NCI-H2171 (cell line): ENCODE measurements around the gene ATRIP.
A peak's percentile ranks its signal among the peaks of the same experiment; 100 is the strongest.
"Not testable (repeated sequence)": the region's sequence is repeated elsewhere in the genome, so short reads cannot be mapped to it uniquely, and the experiment has no call there.

ENCODE experiments used
- DNase-seq: peaks from one replicate; lab custom pipeline; 2025; lab: John Stamatoyannopoulos, UW

The ATRIP gene

DNA sequence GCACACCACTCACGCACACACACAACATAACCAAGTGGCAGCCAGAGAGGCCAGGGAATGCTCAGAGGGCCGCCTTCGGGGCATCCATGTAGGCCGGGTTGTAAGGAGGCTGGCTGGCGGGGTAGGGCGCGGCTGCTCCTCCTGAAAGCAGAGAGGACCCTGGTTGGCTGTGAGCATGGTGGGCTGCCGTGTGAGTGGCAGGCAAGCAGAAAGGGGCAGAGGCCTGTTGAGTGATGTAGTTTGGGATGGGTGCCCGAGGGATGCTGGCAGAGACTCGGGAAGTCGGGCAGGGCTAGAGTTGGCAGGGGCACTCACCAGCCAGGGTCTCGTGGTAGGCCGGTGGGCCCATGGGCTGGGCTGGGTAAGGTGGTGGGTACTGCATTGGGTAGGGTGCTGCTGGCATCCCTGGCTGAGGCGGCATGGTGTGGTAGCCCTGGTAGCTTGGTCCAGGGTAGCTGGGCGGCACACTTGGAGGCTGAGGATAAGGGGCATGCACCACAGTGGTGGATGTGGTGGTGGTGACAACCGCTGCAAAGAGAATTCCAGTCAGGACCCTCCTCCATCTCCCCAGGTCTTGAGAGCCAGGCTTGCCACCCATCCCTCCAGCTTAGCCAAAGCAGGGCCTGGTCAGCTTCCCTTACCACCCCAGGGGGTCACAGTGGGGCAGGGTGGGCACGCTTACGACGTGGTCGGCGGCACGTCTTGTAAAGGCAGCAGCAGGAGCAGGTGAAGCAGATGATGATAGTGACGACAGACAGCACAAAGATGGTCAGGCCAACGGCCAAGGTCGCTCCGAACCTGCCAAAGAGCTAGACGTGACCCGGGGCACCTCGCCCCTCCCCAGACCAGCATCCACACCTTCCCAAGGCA lies 22.7 kb downstream of the ATRIP start:
- DNase-seq: no peak

- DNase-seq: no peak
These were observed 23.7 kb downstream of the ATRIP start for GRCh38 chr3:48470286-48470685.

- no peak for DNase-seq
These were observed 26.1 kb downstream of the ATRIP start for GRCh38 chr3:48472673-48472922.

- DNase-seq: peak; percentile 71
These were observed 26.5 kb downstream of the ATRIP start for GRCh38 chr3:48472923-48473616.

DNA sequence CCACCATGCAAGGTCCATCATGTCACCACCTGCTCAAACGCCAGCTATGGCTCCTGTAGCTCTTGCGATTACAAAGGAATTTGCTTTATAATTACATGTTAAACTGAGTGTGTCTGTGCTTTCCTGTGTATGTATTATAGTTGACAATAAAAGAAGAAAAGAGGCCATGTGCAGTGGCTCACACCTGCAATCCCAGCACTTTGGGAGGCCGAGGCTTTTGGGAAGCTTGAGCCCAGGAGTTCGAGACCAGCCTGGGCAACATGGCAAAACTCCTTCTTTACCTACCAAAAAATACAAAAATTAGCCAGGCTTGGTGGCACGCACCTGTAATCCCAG lies 27.0 kb downstream of the ATRIP start:
- no peak for DNase-seq

GRCh38 chr3:48474031-48474430 lies 27.5 kb downstream of the ATRIP start:
- not testable (repeated sequence) for DNase-seq

DNA sequence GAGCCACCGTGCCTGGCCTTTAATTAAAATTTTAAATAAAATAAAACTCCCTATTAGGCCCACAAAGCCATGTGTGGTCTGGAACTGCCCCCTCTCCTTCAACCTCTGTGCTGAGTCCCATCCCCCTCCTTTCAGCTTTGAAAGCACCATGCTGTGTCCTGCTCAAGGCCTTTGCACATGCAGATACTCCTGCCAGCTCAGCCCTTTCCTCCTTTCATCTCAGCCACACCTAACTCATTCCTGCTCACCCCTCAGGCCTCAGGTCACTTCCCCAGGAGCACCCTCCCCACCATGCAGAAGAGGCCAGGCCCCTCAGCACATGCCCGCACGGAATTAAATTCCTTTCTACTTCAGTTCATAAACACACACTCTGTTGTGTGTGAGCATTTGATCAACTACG lies 28.1 kb downstream of the ATRIP start:
- DNase-seq: no peak

DNA sequence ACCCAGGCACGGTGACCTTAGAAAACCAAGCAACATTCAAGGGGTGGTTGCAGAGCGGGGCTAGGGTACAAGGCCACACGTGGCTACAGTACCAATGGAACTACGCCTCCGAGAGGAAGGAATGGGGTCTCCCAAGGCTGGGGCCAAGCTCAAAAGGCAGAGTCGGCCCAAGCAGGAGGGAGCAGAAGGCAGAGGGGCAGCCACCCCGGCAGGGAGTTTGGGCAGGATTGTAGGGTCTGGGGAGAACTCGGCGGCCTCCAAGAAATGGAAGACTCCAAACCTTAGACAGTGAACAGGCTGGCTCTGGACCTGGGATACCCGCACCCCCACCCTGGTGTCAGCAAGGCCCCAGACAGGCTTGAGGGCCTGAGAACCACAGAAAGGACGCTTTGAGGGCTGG lies 28.7 kb downstream of the ATRIP start:
- no peak for DNase-seq

- DNase-seq: no peak
These were observed 30.0 kb downstream of the ATRIP start for GRCh38 chr3:48476426-48477053.

GRCh38 chr3:48477959-48478520 lies 31.5 kb downstream of the ATRIP start:
- DNase-seq: no peak

DNA sequence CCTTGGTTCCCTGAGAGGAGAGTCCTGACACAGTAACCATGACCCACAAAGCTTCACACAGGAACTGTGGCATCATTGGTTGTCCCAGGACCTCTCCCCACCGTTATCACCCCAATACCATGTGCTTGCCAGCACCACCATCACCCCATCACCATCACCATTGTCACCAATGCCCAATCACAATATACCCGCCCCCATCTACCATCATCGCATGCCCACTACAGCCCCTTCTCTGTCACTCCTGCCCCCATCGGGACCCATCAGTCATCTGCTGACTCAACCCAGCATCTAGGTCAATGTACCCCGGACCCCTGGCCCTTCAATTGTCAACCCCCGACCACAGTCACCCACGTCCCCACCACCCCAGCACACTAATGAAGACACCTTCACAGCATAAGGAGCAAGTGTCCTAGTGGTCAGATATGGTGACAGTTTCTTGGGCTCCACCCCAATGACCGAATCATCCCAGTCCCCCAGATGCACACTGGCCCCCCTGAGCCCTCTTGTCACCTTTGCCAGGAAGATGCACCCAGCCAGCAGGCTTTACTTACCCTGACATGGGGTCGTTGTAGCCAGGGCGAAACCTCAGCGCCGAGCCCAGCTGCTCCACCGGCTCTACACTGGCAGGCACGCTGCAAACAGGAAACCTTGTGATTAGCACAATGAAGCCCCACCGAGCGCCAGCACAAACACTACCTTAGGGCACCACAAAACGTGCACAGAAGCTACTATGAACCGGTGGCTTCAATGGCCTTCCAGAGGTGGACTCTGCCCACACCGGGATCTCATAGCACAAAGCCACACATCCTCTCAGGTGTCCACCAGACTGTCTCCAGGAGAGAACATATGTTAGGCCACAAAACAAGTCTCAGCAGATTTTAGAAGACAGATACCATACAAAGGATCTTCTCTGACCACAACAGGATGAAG lies 32.4 kb downstream of the ATRIP start:
- no peak for DNase-seq

DNA sequence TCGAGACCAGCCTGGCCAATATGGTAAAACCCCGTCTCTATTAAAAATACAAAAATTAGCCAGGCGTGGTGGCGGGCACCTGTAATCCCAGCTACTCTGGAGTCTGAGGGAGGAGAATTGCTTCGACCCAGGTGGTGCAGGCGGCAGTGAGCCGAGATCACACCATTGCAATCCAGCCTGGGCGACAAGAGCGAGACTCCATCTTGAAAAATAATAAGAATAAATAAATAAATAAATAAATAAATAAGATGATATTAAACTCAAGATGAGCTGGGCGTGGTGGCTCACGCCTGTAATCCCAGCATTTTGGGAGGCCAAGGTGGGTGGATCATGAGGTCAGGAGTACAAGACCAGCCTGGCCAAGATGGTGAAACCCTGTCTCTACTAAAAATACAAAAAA lies 34.4 kb downstream of the ATRIP start:
- DNase-seq: not testable (repeated sequence)

GRCh38 chr3:48482822-48483221 lies 36.3 kb downstream of the ATRIP start:
- not testable (repeated sequence) for DNase-seq

DNA sequence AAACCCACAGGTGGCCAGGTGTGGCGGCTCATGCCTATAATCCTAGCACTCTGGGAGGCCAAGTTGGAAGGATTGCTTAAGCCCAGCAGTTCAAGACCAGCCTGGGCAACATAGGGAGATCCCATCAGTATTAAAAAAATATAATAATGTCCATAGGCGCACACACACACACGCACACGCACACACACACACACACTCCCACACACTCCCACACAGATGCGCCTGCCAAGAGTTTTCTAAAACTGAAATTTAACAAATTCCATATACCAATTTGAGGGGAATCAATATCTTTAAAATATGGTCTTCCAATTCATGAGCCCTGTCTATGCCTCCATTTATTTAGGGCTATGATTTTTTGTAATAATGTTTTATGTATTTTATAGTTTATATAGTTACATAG lies 40.4 kb downstream of the ATRIP start:
- DNase-seq: no peak

GRCh38 chr3:48492461-48493202 lies 46.1 kb downstream of the ATRIP start:
- no peak for DNase-seq

DNA sequence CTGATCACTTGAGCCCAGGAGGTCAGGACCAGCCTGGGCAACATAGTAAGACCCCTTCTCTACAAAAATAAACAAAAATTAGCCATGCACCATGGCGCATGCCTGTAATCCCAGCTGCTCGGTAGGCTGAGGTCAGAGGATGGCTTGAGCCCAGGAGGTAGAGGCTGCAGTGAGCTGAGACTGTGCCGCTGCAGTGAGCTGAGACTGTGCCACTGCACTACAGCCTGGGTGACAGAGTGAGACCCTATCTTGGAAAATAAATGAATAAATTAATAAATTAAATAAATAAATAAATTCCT lies 46.6 kb downstream of the ATRIP start:
- no peak for DNase-seq

DNA sequence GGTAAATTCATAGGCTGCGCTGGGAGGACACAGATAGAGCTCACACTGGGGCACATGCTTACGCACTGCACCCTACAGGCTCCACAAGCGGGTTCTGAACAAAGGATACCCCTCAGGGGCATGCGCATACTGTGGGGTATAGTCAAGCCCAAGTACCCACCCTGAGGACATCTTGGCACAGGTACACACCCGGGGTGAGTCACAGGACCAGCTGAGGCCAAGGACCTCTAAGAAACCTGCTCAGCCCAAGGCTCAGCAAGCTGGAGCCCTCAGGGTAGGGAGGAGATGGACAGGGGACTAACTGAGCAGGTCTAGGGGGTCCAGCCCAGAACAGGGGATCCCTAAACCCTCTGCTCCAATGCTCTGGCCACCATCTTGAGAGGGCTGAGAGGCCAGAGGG lies 54.1 kb downstream of the ATRIP start:
- DNase-seq: no peak

DNA sequence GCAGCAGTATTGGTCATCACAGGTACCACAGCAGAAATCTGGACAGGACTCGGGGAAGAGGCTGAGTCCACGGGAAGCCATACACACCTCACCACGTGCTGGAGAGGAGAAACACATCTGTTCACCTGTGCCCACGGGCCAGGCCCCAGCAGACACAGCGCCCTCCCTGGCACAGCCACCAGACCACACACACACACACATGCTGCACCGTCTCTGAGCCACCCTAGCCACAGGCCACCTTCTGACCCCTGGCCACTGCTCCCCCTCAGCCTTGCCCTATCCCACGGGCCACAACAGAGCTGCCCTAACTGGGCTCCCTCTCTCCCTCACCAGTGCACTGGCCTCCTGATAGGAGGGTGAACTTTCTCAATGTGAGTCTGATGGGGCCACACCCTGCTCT lies 54.7 kb downstream of the ATRIP start:
- no peak for DNase-seq

DNA sequence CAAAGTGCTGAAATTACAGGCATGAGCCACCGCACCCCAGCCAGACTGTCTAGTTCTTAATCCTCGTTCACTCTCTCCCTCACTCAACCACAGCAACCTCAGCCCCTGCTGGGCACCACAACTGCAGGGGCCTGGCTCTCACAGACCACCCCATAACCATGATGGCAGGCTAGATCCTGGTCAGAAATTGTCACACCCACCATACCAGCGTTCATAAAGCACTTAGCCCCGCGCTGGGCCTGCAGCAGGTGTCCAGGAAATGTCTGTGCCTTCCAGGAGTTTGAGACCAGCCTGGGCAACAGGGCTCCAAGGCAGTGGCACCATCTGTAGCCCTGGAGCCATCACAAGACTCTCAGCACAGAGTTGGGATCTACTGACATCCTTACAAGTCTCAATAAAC lies 55.6 kb downstream of the ATRIP start:
- DNase-seq: no peak

- DNase-seq: no peak
These were observed 56.2 kb downstream of the ATRIP start for GRCh38 chr3:48502728-48503168.

DNA sequence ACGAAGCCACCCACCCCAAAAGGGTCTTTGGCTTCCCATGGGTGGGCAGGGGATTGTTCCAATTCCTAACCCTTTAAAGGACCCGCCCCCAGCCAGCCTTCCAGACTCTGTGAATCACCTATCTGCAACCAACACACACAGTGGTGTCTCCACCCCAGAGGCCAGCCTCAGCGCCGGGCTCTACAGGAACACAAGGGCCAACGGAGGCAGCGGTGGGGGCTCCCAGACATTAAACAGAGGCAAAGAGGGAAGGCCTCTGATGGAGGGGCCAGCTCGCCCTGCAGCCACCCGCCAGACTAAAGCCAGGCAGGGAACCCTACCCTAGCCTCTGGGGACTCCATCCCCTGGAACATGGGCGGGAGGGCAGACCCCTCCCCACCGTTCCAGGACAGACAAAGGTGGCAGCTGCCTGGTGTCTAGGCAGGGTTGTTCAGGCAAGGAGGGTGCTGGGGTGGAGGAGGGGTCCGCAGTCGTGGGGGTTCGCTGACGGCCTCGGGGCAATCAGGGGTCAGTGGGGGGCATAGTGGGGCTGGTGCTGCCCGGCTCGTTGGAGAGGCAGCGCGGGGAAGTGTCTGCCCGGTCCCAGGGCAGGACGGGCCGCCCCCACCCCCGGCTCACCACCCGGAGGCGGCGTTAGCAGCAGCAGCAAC lies 57.0 kb downstream of the ATRIP start:
- DNase-seq: no peak
